Gastrocnemius medialis (tissue), 4 donors: ENCODE data around the gene SC5D. TPM values are rescaled to one million over a fixed set of nuclear protein-coding genes. Genes with fewer than 3 reads are reported as not detected.
A peak's percentile ranks its signal among the peaks of the same experiment; 100 is the strongest.

Source experiments
- ATAC-seq, 2 donors: fragments of 150-250 bp; one replicate each; pipeline ENCODE4 v1.9.1; 2016
- DNase-seq, 2 donors: peaks; one replicate each; pipeline ENCODE4 v3.0.0-alpha.2; 2019
- H3K27ac ChIP-seq, 4 donors: fragments of 200-600 bp; sonication (generic); 1 replicate in 1 of 4; 2 replicates in 3 of 4; pipeline ENCODE4 v1.5.1; 2016 to 2018; ENCODE audit warnings: mild to moderate bottlenecking in 2 of 4, moderate library complexity in 1 of 4
- H3K27me3 ChIP-seq, 3 donors: fragments of 200-600 bp; sonication (generic) in 2 of 3; 1 replicate in 1 of 3; 2 replicates in 2 of 3; pipeline versions ENCODE4 v1.5.1 to v1.6.0; 2016 to 2019; ENCODE audit warnings: mild to moderate bottlenecking in 1 of 3, moderate library complexity in 1 of 3
- H3K36me3 ChIP-seq, 2 donors: fragments of 200-600 bp; sonication (generic) in 1 of 2; one replicate each; pipeline ENCODE4 v1.5.1; 2017 to 2018
- H3K4me1 ChIP-seq, 2 donors: fragments of 200-600 bp; sonication (generic) in 1 of 2; one replicate each; pipeline ENCODE4 v1.5.1; 2016 to 2017; ENCODE audit warnings: mild to moderate bottlenecking in 2 of 2
- H3K4me3 ChIP-seq, 4 donors: fragments of 200-600 bp; sonication (generic) in 3 of 4; 1 replicate in 1 of 4; 2 replicates in 3 of 4; pipeline ENCODE4 v1.5.1; 2016 to 2019; ENCODE audit warnings: mild to moderate bottlenecking in 2 of 4
- H3K9me3 ChIP-seq, 3 donors: fragments of 200-600 bp; sonication (generic) in 2 of 3; 1 replicate in 1 of 3; 2 replicates in 2 of 3; pipeline ENCODE4 v1.5.1; 2016 to 2019
- POLR2A ChIP-seq, 2 donors: fragments of 450-650 bp; IDR thresholded peaks; one replicate each; pipeline ENCODE4 v1.6.1; 2017; ENCODE audit warnings: antibody characterized with exemption in 2 of 2, mild to moderate bottlenecking in 2 of 2, moderate library complexity in 2 of 2
- in situ Hi-C, 4 donors: fragments of 200-750 bp; cut with MboI; loops; one replicate each; pipeline versions ENCODE4 v1.15.0 to v1.8.0; 2017; ENCODE audit warnings: low sequenced_read_pairs in 4 of 4
- intact Hi-C: fragments of 100-400 bp; cut with DNase I; formaldehyde crosslinking; loops from one replicate; pipeline ENCODE4 v1.15.1; 2023; ENCODE audit warnings: low total_unique reads
- total RNA-seq, 4 donors: library from RNA; depleted of rRNA; stranded (reverse); fragments of >200 nt; gene quantifications; one replicate each; pipeline versions ENCODE4 v1.1.0 to v1.2.3, GENCODE V29; 2016
- TF ChIP-seq, protein P1 (sequence below), 5 experiments: fragments of 450-650 bp in 3 of 5; fragments of 200-600 bp in 2 of 5; sonication (generic) in 2 of 5; IDR thresholded peaks in 4 of 5; conservative IDR thresholded peaks in 1 of 5; 1 replicate in 4 of 5; 2 replicates in 1 of 5; pipeline ENCODE4 v1.5.1; 2016 to 2019; ENCODE audit warnings: antibody characterized with exemption in 5 of 5, mild to moderate bottlenecking in 3 of 5, moderate library complexity in 3 of 5

SC5D gene
- total RNA-seq, 4 donors from 2014 or later: 5.7 to 11.5 (median 6.5) TPM

DNA sequence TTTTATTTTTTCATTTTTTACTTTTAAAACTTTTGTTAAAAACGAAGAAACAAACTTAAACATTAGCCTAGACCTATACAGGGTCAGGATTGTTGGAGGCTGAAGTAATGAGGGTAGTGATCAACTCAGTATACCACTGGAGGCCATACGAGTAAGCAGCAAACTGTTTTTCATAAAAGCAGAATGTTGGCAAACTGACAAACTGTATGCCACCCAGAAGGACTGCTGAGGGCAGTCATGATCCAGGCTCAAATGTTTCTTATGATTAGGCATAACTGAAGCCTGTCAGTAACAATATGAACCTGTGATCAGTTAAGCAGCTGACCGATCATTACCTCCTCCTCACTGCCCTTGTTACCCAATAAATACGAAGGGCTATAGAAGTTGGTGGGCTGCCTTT lies 10.2 kb upstream of the SC5D start:
- intact Hi-C loops: no loop called here
- peaks cover 0 to 3% (median 0%) of the 10 kb centered on the region in 3 donors for H3K27me3 ChIP-seq
- DNase-seq (no peak), ATAC-seq (no peak)
- no peaks in the 10 kb centered on the region for H3K9me3 ChIP-seq
- no peaks in the 10 kb centered on the region for H3K36me3 ChIP-seq
- no peaks in the 10 kb centered on the region for H3K4me1 ChIP-seq
- no peak overlapping the region for H3K27ac ChIP-seq
- in situ Hi-C loops: no loop called here
- H3K4me3 ChIP-seq: no peak overlapping the region
- no peak for TF ChIP-seq POLR2A (IDR thresholded peaks at IDR 0.05)
- TF ChIP-seq, protein P1, sequence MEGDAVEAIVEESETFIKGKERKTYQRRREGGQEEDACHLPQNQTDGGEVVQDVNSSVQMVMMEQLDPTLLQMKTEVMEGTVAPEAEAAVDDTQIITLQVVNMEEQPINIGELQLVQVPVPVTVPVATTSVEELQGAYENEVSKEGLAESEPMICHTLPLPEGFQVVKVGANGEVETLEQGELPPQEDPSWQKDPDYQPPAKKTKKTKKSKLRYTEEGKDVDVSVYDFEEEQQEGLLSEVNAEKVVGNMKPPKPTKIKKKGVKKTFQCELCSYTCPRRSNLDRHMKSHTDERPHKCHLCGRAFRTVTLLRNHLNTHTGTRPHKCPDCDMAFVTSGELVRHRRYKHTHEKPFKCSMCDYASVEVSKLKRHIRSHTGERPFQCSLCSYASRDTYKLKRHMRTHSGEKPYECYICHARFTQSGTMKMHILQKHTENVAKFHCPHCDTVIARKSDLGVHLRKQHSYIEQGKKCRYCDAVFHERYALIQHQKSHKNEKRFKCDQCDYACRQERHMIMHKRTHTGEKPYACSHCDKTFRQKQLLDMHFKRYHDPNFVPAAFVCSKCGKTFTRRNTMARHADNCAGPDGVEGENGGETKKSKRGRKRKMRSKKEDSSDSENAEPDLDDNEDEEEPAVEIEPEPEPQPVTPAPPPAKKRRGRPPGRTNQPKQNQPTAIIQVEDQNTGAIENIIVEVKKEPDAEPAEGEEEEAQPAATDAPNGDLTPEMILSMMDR (IDR thresholded peaks at IDR 0.05 in 4 of 5, conservative IDR thresholded peaks at IDR 0.05 in 1 of 5): no peak

DNA sequence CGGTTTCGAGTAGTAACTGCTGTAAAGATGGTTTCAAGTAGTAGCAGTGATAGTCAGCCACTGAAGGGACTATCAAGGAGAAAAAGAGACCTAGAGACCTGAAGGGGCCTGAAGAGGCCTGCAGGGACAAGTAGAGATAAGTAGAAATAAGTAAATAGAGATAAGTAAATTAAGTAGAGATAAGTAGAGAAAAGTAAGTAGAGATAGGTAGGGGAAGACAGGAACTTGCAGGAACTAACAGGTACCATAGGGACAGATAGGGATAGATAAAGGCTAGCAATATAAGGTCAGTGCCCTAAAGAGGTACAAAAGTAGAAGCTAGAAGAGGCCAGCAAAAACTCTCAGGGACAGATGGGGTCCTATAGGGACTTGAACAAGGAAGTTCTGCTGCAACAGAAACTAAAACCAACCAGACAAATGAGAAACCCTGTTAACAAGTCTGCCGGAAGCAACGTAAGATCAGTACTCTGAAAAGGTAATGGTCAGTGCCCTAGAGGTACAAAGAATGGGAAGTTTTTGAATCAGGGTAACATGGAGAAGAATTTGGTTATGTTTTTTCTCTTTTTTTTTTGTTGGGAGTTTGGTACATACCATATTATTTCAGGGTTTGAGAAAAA lies 9.6 kb upstream of the SC5D start:
- intact Hi-C loops: no loop called here
- Histone ChIP-seq H3K27ac (no peak overlapping the region), H3K4me1 (no peaks in the 10 kb centered on the region), H3K9me3 (no peaks in the 10 kb centered on the region), H3K27me3 (peaks cover 0 to 3% (median 0%) of the 10 kb centered on the region in 3 donors), H3K4me3 (no peak overlapping the region), H3K36me3 (no peaks in the 10 kb centered on the region)
- in situ Hi-C loops: no loop called here
- TF ChIP-seq POLR2A (IDR thresholded peaks at IDR 0.05): no peak
- TF ChIP-seq, protein P1 (IDR thresholded peaks at IDR 0.05 in 4 of 5, conservative IDR thresholded peaks at IDR 0.05 in 1 of 5): no peak
- no peak for ATAC-seq
- no peak for DNase-seq

DNA sequence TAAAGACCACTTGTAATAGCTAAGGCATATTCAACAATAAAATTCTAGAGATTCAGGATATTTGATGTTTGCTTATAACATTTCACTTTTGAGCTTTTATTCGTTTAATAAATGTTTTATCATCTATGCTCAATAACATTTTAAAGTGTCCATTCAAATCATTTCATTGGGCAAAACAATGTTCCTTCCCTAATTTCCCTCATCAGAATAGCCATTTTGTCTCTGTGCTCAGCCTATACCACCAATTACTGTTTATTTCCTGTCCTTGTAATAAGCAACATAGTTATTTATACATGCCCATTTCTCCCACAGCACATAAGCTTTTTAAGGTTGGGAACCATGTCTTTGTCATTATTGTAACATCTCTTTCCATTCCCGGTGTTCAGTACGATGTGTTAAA lies 1.3 kb upstream of the SC5D start:
- no peak overlapping the region for H3K4me3 ChIP-seq
- in situ Hi-C loops: no loop called here
- no peak overlapping the region for H3K27ac ChIP-seq
- no peaks in the 10 kb centered on the region for H3K36me3 ChIP-seq
- H3K9me3 ChIP-seq: no peaks in the 10 kb centered on the region
- ATAC-seq (no peak), DNase-seq (no peak)
- H3K4me1 ChIP-seq: peaks cover 10 to 11% of the 10 kb centered on the region in 2 donors
- no peak for TF ChIP-seq POLR2A (IDR thresholded peaks at IDR 0.05)
- TF ChIP-seq, protein P1 (IDR thresholded peaks at IDR 0.05 in 4 of 5, conservative IDR thresholded peaks at IDR 0.05 in 1 of 5): no peak
- no peaks in the 10 kb centered on the region for H3K27me3 ChIP-seq
- intact Hi-C loops: loop anchor here (10.0 kb wide), 1 partner anchor 803 kb away; no protein-coding TSS in a partner anchor

DNA sequence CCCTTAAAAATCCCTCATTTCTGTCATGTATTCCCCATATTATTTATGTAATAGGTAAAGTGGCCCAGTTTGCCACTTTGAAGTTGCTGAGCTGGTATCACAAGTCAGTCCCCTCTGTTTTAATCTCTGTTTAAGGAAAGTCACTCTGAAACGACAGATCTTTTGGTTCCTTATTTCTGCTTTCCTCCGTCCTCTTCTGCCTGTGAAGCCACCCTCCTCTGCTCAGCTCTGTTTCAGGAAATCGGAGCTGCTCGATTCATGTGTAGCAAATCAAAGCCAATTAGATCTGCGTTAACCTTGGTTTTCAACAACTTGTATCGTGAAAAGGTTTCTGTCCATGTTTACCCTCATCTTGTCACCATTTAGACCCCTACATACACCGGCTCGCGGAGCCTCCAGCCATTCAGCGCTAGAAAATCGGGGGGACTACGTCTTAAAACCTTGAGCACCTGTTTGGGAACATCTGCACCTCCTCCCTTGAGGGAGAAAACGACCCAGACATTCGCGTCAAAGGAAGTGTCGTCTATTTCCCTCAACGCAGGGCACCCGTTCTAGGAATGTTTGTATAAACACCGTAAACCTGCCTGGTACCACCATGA lies 576 bp upstream of the SC5D start:
- peak overlapping the region; percentile 68 to 95 (median 88) for H3K4me3 ChIP-seq
- intact Hi-C loops: loop anchor here (2.0 to 10.0 kb wide), 2 partner anchors 41 to 803 kb away; no protein-coding TSS in a partner anchor
- H3K27ac ChIP-seq: peak overlapping the region; percentile 77 to 86 (median 82)
- no peaks in the 10 kb centered on the region for H3K9me3 ChIP-seq
- DNase-seq: no peak
- H3K27me3 ChIP-seq: no peaks in the 10 kb centered on the region
- H3K36me3 ChIP-seq: no peaks in the 10 kb centered on the region
- H3K4me1 ChIP-seq: peaks cover 10 to 11% of the 10 kb centered on the region in 2 donors
- peak; percentile 21 to 49 for ATAC-seq
- in situ Hi-C loops: no loop called here
- no peak for TF ChIP-seq POLR2A (IDR thresholded peaks at IDR 0.05)
- TF ChIP-seq, protein P1 (IDR thresholded peaks at IDR 0.05 in 4 of 5, conservative IDR thresholded peaks at IDR 0.05 in 1 of 5): no peak
